GM21529 (cell line): ENCODE measurements around the gene VPS41.
A peak's percentile ranks its signal among the peaks of the same experiment; 100 is the strongest.

Source experiments
- ATAC-seq: cut with Tn5 transposase; IDR thresholded peaks from one replicate; pipeline ENCODE4 v1.9.1; 2021; ENCODE audit not compliant: unreplicated experiment

VPS41 gene

DNA sequence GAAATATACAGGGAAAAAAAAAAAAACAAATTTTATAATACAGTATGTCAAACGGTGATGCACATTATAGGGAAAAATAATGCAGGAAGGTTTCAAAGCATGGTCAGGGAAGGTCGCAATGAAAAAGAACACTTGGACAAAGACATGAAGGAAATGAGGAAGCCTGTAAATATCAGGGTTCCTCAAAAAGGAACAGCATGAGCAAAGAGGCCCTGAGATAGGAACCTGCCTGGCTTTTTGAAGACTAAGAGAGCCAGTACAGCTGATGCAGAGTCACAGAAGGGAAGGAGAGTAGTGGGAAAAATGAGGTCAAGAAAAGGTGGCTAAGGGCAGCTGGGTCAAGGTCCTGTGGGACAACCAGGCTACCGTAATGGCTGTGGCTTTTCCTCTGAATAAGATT, 1.9 kb downstream of the VPS41 start:
- ATAC-seq: no peak

DNA sequence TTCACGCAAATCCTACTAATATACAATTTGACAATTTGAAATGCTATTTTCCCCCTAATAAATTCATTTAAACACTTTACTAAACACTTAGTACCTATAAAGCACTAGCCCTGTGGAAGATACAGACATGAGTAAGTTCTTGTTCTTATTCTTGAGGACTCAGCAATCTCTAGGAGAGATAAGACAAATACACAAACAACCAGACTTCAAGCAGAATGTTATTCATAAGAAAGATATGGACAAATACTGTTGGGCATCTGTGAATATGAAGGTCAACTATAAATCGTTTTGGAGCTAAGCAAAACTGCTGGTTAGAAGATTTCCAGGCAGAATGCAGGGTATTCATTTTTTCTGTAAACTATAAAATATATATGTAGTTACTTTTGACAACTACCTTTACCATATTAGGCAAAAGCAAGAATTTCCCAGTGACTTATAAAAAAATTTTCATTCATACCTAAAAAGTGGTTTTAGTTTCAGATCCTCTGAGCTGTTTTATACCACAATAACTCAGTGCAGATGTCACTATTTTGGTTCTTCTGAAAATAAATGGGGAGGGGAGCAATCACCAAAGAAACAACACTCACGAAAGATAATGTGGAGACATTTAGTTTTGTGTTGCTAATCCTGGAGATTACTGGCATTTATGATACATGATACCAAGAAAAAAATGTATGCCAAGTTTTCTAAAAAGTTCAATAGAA, 3.8 kb downstream of the VPS41 start:
- ATAC-seq: peak; percentile 40

DNA sequence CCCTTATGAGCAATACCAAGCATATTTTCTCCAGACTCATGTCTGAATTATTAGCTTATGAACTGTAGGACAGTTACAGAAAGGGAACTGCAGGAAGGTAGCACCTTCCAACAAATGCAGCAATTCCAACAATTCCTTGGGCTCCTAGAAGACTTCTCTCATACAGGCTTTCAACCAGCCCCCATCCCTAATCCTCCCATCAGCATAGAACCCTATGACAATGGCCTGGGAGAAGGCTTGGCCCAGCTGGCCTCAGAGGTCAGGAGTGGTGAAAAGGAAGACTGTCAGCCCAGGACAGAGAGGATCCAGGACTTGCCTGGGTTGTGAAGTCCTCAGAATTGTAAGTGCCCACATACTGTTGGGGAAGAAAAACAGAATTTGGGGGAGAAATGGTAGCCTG, 5.9 kb downstream of the VPS41 start:
- ATAC-seq: no peak

DNA sequence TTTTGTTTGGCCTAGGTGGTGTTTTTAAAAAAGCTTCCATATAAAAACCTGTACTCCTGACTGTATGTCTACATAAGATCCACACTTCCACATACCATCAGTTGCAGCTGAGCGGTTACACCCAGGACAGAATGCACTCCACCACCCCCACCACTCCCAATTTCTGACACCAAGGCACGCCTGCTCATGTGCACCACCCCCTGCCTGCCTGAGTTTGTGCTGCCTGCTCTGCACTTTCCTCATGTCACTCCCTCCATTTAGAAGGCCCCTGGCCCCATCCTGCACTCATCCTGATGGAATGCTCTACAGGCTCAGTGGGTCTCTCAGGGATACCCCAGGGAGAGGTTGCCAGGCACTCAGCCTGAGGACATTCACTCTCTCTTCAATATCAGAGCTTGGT, 6.5 kb downstream of the VPS41 start:
- ATAC-seq: no peak

DNA sequence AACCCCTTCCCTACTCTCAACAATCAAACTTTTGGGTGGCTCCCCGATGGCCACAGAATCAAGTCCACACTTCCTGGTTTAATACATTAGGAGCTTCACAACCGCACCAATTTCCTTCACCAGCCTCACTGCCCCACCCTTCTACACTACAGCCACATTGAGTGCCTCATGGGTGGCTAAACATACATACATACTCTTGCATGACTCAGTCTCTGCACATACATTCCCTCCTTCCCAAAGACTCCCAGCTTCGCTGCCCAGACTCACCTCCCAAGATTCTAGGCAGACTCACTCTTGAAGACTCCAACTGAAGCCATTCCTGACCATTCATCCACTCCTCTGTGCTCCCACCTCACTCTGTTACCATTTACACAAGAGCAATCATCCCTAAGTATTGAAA, 15.9 kb downstream of the VPS41 start:
- no peak for ATAC-seq

DNA sequence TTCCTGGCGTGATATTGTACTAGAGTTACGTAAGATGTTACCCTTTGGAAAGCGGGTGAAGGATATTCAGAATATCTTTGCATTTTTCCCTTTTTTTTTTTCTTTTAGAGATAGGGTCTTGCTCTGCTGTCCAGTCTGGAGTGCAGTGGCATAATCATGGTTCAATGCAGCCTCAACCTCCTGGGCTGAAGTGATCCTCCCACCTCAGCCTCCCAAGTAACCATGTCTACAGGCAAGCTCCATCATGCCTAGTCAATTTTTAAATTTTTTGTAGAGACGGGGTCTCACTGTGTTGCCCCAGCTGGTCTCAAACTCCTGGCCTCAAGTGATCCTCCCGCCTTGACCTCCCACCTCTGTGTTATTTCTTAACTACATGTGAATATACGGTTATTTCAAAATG, 18.4 kb downstream of the VPS41 start:
- no peak for ATAC-seq

DNA sequence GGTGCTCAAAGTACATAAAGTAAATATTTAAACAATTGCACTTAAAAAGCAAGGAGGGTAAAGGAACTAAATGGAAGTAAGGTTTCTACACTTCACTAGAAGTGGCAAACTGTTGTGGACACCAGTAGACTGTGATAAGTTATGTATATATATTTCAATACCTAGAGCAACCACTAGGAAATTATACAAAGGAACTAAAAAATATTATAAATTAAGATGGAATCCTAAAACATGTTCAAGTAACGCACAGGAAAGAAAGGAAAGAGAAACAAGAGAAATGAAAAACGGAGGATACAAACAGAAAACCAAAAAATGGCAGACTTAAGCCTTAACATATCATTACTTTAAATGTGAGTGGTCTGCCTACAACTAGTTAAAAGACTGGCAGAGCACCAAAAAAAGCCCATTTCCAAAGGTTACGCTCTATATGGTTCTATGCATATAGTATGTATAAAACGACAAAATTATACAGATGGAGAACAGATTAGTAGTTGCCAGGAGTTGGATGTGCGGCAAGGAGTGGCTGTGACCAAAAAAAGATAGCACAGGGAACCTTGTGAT, 19.0 kb downstream of the VPS41 start:
- ATAC-seq: no peak

DNA sequence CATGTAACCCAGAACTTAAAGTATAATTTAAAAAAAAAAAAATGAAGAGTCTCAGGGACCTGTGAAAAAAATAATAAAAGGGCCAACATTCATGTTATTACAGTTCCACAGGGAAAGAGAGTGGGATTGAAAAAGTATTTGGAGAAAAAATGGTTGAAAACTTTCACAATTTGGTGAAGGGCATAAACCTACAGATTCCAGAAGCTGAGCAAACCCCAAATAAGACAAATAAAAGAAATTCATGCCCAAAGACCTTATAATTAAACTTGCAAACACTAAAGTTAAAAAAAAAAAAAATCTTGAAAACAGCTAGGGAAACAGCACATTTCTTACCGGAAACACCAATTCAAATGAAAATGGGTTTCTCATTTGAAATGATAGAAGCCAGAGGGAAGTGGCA, 19.9 kb downstream of the VPS41 start:
- ATAC-seq: no peak

DNA sequence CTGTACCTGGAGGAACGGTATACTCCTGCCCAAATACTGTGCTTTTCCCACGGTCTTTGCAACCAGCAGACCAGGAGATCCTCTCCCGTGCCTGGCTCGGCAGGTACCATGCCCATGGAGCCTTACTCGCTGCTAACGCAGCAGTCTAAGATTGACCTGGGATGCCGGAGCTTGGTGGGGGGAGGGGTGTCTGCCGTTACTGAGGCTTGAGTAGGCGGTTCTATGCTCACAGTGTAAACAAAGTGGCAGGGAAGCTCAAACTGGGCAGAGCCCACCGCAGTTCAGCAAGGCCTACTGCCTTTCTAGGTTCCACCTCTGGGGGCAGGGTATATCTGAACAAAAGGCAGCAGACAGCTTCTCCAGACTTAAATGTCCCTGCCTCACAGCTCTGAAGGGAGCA, 22.7 kb downstream of the VPS41 start:
- no peak for ATAC-seq

DNA sequence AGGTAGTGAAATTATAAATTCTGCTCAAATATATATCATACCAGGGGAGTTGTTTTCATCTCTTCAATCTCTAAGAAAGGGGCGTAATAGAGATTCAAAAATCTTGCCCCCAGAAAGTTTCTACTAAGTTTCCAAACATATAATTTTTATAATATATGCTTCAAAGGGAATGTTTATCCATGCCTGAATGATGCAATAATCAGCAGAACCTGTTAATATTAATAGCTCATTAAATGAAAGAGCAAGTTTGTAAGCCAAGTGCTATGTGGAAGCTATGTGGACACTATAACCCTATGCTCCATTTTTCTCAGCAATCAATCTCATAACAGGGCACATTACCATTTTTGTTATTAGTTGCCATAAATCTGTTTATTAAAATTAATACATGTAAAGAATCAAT, 25.3 kb downstream of the VPS41 start:
- no peak for ATAC-seq

DNA sequence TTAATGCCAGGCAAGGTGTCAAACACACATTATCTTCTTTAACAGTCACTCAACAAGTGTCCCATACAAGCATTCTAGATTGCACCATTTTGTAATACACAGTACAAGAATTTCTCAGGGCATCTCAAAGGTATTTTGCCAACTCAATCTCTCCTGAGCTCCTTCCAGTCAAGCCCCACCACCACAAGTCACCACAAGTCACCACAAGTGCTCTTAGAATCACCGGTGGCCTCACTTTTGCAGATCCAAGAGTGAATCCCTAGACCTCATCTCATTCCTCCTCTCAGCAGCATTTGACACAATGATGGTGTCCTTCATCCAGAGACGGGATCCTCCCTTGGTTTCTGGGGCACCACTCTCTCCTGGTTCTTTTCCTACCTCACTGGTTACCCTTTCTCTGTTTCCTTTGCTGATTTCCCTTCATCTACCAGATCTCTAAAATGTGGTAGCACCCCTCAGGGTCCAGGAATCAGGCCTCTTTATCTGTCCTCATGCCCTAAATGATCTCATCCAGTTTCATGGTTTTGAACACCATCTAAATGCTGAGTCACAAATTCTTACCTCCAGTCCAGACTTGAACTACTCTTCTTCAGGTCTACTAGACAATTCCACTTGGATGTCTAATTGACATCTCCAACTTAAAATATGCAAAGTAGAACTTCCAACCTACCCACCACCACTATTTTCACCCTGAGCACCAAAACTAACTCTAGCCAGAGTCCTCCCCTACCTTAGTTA, 26.9 kb downstream of the VPS41 start:
- ATAC-seq: no peak

DNA sequence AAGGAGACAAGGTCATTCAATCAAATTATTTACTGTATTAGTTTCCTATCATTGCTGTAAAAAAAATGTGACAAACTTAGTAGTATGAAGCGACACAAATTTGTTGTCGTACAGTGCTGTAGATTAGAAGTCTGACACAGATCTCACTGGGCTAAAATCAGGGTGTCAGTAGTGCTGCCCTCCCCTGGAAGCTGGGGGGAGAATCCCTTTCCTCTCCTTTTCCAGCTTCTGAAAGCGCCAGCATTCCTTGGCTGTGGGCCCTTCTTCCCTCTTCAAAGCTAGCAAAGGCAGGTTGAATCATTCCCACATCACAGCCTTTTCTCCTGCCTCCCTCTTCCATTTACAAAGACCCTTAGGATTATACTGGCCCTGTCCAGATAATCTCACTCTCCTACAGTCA, 28.0 kb downstream of the VPS41 start:
- no peak for ATAC-seq

DNA sequence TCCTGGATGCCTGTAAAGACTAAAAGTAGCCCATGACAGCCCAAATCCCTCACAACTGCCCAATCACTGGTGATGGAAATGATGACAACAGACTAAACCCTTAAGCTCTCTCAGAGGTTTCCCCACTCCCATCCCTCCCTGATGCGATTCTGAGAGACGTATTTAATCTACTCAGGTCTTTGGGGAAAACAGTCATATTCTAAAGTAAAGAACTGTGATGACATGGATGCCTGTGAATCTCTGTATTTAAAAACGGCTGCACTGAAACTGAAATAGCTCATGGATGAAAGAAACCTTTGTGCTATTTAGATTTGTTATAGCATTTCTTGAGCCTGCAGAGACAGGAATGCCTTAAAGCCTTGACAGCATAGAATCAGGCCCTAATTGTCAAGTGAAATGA, 28.5 kb downstream of the VPS41 start:
- no peak for ATAC-seq

DNA sequence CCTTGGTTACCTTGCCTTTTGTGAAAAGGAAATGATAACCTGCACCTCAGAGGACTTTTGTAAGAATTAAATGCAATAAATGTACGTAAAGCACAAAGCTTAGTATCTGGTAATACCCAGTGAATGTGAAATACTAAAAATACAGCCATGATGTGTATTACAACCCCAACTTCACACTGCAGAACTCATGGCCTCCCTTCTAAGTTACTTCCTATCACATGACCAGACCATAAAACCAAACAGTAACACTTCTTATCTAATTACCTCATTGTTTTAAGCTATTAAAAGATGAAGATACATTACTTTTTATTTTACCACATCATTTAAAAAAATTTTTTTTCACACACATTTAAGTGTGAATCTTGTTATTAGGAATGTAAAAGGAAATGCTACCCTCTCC, 29.0 kb downstream of the VPS41 start:
- no peak for ATAC-seq

DNA sequence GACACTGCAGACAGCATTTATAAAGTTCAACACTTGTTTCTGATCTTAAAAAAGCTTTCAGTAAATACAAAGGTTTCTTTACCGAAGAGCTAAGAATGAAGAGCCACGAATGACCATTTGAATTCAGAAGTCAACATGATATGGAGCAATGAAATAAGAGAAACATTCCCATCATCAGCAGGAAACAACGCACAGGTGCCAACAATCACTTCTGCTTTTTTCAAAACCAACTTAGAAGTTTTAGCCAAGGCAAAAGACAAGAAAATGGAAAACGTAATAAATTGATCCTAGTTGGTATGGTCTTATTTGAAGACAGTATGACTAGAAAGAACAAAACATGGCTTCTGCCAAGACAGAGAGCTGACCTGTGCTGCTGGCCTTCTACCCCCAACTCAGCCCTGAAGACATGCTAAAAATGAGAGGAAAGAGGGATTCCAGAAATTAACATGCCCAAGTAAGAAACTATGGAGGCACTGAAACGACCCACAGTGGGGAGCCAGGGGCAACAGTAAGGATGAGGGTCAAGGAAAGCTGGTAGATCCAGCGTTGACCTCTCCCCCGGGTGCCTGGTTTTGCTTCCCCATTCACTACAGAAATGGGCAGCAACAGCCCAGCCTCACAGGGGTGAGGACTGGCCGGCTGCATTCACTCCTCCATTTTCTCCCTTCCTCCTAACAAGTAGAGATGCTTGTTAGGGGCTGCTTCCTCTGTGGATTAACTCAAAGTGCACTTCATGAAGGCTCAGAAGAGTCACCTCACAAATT, 30.1 kb downstream of the VPS41 start:
- ATAC-seq: no peak

DNA sequence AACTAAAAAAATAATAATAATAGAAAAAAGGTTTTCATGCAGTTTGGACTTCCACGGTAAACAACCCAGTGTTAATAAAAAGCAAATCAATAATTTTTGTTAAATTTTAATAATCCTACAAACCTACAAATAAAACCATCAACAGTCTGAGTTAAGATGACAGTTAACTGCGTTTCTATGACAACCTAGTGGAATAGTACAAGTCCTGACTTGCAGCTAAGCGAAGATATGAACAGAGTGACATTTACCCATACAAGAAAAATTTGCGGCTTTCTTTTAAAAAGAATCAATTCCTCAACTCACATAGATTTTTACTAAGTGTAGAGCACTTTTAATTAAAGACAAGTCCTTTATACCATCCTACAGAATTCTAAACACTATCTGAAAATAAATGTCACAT, 35.6 kb downstream of the VPS41 start:
- no peak for ATAC-seq

DNA sequence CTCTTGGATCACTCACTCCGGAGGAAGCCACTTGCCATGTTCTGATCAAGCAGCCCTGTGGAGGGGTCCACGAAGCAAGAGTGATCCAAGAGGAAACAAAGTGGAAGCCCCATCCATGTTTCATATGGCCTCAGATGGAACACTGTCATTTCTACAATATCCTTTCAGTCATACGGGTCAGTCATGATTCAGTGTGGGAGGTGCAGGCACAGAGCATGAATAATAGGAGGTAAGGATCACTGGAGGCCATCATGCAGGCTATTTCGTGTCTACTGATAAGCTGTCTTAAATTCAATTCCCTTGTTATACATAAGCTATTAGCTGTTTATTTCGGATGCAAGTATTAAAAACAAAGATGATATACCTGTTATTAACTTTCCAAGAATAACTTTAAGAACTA, 36.8 kb downstream of the VPS41 start:
- no peak for ATAC-seq

DNA sequence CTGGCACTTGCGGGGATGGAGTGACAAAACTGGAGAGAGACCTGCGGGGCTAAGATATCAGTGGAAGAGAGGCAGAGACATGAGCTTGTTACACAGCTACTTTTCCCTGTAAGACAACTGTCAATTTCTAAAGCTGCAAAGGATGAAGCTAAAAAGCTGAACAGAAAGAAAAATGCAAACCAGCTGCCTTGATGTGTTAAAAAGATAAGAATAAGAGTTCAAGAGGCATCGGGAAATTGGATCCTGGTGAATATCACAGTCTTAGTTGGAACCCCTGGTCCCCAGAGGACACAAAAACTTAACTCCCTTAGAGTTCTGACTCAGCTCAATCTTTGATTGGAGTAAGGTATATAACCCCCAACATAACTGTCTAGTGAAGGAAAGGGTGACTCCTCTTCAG, 38.8 kb downstream of the VPS41 start:
- ATAC-seq: no peak

DNA sequence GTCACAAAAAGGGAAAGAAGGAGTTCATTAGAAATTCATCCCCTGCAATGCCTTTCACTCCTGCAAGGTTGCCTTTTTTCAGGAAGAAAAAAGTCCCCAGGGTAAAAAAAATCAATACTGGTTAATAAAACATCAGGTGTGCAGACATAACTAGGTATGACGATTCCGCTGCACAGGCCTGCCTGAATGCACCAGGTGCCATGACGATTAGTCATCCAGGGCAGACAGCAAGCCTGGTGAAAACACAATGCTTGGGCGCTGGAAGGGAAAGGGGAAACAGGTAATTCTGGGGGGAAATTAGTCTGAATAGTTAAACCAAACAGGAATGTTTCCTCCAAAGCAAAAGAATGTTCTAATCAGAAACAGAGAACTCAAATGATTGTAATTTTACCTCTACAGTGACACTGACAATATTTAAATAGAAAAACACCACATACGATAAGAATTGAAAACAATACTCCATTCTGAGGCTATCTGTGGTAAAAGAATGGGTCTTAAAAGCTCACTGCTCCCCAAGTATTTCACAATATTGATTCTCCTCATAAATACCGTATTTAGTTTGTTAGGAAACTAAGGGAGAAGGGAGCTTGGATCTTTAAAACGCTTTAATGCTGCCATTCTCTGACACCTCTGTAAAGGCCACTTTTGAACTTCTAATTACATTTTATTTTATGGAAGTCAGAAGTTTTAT, 45.2 kb downstream of the VPS41 start:
- no peak for ATAC-seq

DNA sequence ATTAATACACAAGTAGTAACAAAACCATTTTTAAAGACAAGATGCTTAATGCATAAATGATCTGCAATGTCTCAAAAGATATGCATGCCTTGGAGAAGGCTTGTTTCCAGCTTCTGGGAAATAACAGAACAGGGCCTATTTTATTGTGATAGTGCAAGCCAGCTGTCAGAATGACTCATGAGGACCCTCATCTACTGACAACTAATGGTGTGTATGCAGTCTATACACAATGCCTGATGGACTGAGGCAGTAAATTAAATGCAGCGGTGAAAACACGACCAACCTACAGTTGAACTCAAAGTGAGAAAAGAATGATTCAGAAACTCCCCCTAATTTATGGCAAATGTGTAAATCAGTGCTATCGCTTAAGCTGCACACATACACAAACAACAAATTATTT, 46.3 kb downstream of the VPS41 start:
- ATAC-seq: no peak

DNA sequence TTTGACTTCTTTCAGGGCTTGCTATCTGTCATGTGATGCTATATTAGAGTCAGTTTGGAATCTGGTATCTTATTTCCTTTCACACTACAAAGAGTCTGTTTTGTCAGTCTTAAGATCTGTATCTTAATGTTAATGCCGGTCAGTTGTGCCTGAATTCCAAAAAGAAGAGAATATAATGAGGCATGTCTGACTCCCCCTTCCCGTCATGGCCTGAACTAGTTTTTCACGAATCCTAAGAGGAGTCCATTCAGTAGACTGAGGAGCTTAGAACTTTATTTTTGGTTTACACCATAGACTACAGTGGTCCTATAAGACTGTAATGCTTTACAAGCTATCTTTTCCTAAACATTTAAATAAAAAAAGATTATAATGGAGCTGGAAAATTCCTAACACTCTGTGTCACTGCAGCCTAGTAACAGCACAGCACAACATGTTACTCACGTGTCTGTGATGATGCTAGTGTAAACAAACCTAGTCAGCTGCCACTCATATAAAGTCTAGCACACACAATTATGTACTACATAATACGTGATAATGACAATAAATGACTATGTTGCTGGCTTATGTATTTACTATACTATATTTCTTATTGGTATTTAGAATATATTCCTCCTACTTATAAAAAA, 50.6 kb downstream of the VPS41 start:
- no peak for ATAC-seq
